ENCODE measurements around the gene CASP9. TPM values are rescaled to one million over a fixed set of nuclear protein-coding genes. Genes with fewer than 3 reads are reported as not detected.

The CASP9 gene
- total RNA-seq, 1 experiment from 2014 or later: 13.5 TPM

DNA sequence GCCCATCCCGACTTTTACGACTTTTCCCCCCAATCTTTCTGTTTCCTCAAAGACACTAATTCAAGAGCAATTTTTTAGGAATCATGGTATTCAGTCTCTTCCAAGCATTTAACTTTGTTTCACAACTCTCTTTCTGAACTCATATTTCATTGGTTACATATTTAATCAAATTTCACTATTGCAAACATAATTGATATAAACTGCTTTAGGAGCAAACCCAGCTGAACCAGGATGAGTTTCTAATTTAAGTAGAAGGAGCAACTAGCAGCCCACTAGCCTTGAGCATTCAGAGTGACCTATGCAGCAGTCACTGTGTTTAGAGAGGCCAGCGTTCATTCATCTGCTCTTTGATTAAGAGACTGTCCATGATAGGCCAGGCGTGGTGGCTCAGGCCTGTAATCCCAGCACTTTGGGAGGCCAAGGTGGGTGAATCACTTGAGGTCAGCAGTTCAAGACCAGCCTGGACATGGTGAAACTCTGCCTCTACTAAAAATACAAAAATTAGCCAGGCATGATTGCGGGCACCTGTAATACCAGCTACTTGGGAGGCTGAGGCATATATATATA, 46.3 kb downstream of the CASP9 start:
- ChIA-PET CTCF (interaction anchor here (0.7 kb wide), 1 partner anchor 336 kb away, joined by 3 read pairs; no protein-coding TSS in a partner anchor), POLR2A (no interaction called here)
- TF ChIP-seq MXD4 (CRISPR knock-in tag; IDR thresholded peaks at IDR 0.05; ENCODE audit: borderline replicate concordance): no peak
- TF ChIP-seq FOXP1 (CRISPR knock-in tag; IDR thresholded peaks at IDR 0.05; ENCODE audit: borderline replicate concordance): no peak
- no peak for TF ChIP-seq MYBL2 (CRISPR knock-in tag; IDR thresholded peaks at IDR 0.05)
- no peak for TF ChIP-seq ESRRA (CRISPR knock-in tag; IDR thresholded peaks at IDR 0.05; ENCODE audit: borderline replicate concordance)
- TF ChIP-seq NR1H2 (CRISPR knock-in tag; IDR thresholded peaks at IDR 0.05): no peak
- no peak for TF ChIP-seq NFATC4 (CRISPR knock-in tag; IDR thresholded peaks at IDR 0.05)
- TF ChIP-seq SMAD4 (CRISPR knock-in tag; IDR thresholded peaks at IDR 0.05): no peak
- TF ChIP-seq, protein P1, sequence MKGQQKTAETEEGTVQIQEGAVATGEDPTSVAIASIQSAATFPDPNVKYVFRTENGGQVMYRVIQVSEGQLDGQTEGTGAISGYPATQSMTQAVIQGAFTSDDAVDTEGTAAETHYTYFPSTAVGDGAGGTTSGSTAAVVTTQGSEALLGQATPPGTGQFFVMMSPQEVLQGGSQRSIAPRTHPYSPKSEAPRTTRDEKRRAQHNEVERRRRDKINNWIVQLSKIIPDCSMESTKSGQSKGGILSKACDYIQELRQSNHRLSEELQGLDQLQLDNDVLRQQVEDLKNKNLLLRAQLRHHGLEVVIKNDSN (CRISPR knock-in tag; IDR thresholded peaks at IDR 0.05): no peak
- TF ChIP-seq TP53 (CRISPR knock-in tag; IDR thresholded peaks at IDR 0.05): no peak
- TF ChIP-seq, protein P2, sequence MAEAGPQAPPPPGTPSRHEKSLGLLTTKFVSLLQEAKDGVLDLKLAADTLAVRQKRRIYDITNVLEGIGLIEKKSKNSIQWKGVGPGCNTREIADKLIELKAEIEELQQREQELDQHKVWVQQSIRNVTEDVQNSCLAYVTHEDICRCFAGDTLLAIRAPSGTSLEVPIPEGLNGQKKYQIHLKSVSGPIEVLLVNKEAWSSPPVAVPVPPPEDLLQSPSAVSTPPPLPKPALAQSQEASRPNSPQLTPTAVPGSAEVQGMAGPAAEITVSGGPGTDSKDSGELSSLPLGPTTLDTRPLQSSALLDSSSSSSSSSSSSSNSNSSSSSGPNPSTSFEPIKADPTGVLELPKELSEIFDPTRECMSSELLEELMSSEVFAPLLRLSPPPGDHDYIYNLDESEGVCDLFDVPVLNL (CRISPR knock-in tag; IDR thresholded peaks at IDR 0.05; ENCODE audit: borderline replicate concordance, low read depth): no peak
- TF ChIP-seq RELA (CRISPR knock-in tag; IDR thresholded peaks at IDR 0.05; ENCODE audit: borderline replicate concordance): no peak
- TF ChIP-seq KAT7 (CRISPR knock-in tag; IDR thresholded peaks at IDR 0.05; ENCODE audit: borderline replicate concordance): no peak
- TF ChIP-seq, protein P3, sequence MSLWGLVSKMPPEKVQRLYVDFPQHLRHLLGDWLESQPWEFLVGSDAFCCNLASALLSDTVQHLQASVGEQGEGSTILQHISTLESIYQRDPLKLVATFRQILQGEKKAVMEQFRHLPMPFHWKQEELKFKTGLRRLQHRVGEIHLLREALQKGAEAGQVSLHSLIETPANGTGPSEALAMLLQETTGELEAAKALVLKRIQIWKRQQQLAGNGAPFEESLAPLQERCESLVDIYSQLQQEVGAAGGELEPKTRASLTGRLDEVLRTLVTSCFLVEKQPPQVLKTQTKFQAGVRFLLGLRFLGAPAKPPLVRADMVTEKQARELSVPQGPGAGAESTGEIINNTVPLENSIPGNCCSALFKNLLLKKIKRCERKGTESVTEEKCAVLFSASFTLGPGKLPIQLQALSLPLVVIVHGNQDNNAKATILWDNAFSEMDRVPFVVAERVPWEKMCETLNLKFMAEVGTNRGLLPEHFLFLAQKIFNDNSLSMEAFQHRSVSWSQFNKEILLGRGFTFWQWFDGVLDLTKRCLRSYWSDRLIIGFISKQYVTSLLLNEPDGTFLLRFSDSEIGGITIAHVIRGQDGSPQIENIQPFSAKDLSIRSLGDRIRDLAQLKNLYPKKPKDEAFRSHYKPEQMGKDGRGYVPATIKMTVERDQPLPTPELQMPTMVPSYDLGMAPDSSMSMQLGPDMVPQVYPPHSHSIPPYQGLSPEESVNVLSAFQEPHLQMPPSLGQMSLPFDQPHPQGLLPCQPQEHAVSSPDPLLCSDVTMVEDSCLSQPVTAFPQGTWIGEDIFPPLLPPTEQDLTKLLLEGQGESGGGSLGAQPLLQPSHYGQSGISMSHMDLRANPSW (CRISPR knock-in tag; conservative IDR thresholded peaks at IDR 0.05; ENCODE audit: low read depth): no peak
- no peak for TF ChIP-seq EMX1 (CRISPR knock-in tag; IDR thresholded peaks at IDR 0.05)
- TF ChIP-seq, protein P4, sequence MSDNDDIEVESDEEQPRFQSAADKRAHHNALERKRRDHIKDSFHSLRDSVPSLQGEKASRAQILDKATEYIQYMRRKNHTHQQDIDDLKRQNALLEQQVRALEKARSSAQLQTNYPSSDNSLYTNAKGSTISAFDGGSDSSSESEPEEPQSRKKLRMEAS (CRISPR knock-in tag; IDR thresholded peaks at IDR 0.05): no peak
- Mint-ChIP-seq H3K36me3 (no peaks in the 10 kb centered on the region), H3K9me3 (no peaks in the 10 kb centered on the region), H3K4me3 (no peak overlapping the region), H3K27ac (no peak overlapping the region), H3K27me3 (ENCODE audit: low read depth) (peaks cover under 1% of the 10 kb centered on the region; the same call in 1 of the 2 replicates), H3K4me1 (no peaks in the 10 kb centered on the region)
- no peak for ATAC-seq
- no peak for DNase-seq (ENCODE audit: low spot score)

DNA sequence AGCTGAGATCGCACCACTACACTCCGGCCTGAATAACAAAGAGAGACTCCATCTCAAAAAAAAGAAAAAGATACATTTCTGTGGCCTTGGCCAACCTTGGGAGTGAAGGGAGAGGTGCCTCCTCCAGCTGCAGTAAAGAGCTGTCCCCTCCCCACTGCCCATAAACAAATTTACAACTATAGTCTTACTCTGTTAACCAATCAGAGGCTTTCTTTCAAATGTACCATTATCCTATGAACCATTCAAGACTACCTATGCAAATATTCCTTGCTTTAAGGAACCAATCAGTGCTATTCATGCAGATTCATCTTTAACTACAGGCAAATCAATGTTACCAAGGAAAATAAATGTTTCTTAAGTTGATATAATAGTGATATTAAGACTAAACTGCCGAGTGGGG, 47.1 kb downstream of the CASP9 start:
- ATAC-seq (no peak), DNase-seq (ENCODE audit: low spot score) (no peak)
- H3K4me3 Mint-ChIP-seq: no peak overlapping the region
- no peaks in the 10 kb centered on the region for H3K9me3 Mint-ChIP-seq
- H3K27ac Mint-ChIP-seq: no peak overlapping the region
- H3K27me3 Mint-ChIP-seq (ENCODE audit: low read depth): peaks cover 4% of the 10 kb centered on the region; the same call in 1 of the 2 replicates
- CTCF ChIA-PET: no interaction called here
- H3K4me1 Mint-ChIP-seq: no peaks in the 10 kb centered on the region
- H3K36me3 Mint-ChIP-seq: no peaks in the 10 kb centered on the region
- POLR2A ChIA-PET: no interaction called here
- TF ChIP-seq KAT7 (CRISPR knock-in tag; IDR thresholded peaks at IDR 0.05; ENCODE audit: borderline replicate concordance) (no peak), SMAD4 (CRISPR knock-in tag; IDR thresholded peaks at IDR 0.05) (no peak), OVOL2 (CRISPR knock-in tag; IDR thresholded peaks at IDR 0.05; ENCODE audit: borderline replicate concordance) (no peak), ZNF232 (CRISPR knock-in tag; IDR thresholded peaks at IDR 0.05) (no peak)
- TF ChIP-seq, protein P3 (CRISPR knock-in tag; conservative IDR thresholded peaks at IDR 0.05; ENCODE audit: low read depth): no peak
- TF ChIP-seq, protein P5, sequence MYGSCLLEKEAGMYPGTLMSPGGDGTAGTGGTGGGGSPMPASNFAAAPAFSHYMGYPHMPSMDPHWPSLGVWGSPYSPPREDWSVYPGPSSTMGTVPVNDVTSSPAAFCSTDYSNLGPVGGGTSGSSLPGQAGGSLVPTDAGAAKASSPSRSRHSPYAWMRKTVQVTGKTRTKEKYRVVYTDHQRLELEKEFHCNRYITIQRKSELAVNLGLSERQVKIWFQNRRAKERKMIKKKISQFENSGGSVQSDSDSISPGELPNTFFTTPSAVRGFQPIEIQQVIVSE (CRISPR knock-in tag; IDR thresholded peaks at IDR 0.05; ENCODE audit: borderline replicate concordance): no peak
- TF ChIP-seq, protein P6, sequence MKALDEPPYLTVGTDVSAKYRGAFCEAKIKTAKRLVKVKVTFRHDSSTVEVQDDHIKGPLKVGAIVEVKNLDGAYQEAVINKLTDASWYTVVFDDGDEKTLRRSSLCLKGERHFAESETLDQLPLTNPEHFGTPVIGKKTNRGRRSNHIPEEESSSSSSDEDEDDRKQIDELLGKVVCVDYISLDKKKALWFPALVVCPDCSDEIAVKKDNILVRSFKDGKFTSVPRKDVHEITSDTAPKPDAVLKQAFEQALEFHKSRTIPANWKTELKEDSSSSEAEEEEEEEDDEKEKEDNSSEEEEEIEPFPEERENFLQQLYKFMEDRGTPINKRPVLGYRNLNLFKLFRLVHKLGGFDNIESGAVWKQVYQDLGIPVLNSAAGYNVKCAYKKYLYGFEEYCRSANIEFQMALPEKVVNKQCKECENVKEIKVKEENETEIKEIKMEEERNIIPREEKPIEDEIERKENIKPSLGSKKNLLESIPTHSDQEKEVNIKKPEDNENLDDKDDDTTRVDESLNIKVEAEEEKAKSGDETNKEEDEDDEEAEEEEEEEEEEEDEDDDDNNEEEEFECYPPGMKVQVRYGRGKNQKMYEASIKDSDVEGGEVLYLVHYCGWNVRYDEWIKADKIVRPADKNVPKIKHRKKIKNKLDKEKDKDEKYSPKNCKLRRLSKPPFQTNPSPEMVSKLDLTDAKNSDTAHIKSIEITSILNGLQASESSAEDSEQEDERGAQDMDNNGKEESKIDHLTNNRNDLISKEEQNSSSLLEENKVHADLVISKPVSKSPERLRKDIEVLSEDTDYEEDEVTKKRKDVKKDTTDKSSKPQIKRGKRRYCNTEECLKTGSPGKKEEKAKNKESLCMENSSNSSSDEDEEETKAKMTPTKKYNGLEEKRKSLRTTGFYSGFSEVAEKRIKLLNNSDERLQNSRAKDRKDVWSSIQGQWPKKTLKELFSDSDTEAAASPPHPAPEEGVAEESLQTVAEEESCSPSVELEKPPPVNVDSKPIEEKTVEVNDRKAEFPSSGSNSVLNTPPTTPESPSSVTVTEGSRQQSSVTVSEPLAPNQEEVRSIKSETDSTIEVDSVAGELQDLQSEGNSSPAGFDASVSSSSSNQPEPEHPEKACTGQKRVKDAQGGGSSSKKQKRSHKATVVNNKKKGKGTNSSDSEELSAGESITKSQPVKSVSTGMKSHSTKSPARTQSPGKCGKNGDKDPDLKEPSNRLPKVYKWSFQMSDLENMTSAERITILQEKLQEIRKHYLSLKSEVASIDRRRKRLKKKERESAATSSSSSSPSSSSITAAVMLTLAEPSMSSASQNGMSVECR (CRISPR knock-in tag; IDR thresholded peaks at IDR 0.05; ENCODE audit: borderline replicate concordance): no peak
- TF ChIP-seq, protein P4 (CRISPR knock-in tag; IDR thresholded peaks at IDR 0.05): no peak
